HG03196 (cell line): ENCODE data around the gene C4orf54.

Experiments
- ATAC-seq: cut with Tn5 transposase; IDR thresholded peaks from one replicate; pipeline ENCODE4 v1.9.1; 2021; ENCODE audit not compliant: unreplicated experiment

The C4orf54 gene

DNA sequence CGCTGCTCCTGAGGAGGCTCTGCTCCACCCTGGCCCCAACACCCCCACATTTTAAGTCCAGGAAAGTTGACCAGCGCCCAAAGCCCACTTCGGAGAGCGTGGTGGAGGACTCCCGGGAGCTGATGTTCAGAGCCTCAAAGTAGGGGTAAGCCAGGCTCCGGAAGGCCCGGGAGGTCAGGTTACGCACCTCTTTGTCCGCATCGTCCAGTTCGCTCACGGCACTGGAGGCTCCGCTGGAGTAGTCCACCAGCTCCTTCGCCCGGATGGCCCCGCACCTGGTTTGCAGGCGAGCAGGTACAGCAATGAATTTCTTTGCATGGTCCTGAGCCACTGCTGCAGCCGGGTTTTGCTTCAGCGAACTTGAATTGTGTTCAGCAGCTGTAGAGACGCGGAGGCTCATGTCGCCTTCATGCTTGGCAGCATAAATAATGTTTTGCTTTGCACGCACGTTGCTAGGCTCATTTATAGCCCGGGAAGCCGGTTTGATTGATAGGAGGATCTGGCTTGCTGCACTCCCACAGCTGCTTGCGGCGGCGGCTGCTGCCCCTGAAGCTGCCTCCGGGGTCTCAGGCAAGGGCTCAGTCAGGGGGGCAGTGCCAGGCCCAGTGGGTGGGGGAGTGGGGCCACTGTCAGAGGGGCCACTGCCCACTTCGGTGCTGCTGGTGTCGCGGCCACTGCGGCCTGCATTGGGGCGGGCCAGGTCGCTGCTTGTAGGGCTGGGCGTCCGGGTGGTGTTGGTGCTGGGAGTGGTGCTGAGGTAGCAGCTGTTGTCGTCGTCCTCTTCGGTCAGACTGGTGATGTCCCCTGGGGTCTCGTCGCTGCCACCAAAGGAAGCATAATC is 4.8 kb downstream of the C4orf54 start:
- ATAC-seq: no peak

DNA sequence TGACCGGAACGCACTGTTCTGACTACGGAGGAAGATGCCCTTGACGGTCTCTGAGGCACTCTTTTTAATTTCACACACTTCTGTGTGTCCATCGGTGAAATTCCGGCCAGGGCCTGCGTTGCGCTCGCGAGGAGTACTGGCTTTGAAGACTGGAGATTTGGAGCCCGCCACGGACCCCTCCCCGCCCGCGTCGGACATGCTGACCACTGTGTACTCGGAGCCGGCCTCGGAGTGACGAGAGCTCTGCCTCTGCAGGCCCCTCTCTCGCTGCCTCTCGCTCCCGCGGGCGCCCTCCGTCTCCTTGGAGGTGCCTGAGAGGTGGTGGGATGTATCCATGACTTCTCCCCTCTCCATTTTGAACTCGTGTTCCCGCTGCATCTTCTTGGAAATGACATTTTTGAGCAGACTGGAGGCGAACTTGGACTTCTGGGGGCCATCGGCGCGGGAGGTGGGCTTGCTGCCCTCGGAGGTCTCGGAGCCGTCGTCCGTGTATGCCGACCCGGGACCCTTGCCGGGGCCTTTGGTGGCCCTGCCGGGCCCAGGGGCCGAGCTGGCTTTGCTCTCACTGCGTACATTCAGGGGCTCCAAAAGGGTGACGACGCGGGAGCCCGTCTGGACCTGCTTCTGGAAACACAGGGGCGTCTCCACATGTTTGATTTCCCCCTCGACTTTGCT is 5.7 kb downstream of the C4orf54 start:
- no peak for ATAC-seq

DNA sequence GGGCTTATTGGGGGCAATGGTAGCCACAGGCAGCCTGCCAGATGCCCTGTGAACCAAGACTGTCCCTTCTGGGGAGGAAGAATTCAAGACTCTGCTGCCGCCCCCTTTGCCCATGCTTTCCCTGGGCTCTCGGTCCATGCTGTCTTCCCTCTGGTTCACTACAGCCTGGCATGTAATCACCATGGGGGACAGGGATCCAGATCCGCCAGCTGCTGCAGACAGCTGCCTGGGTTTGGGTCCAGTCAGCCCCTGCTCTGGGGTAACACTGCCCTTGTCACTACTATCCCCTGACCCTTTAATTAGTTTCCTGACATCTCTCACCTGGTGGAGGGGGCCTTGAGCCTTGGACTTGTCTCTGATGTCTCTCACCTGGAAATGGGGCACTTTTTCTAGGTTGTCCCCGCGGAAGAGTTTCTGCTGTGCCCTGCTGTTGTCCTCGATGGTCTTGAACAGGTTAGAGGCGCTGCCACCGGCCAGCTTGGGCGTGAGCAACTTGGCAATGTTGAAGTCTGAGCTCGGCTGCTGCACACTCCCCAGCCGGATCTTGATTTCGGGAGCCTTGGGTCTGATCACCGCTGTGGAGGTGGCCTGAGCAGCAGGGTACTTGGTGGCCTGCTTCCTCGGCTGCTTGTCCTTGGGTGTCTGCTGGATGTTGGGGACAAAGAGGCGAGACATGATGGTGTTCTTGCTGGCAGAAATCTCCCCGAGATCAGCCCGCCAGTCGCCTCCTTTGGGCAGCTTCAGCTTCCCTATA is 6.4 kb downstream of the C4orf54 start:
- ATAC-seq: no peak

DNA sequence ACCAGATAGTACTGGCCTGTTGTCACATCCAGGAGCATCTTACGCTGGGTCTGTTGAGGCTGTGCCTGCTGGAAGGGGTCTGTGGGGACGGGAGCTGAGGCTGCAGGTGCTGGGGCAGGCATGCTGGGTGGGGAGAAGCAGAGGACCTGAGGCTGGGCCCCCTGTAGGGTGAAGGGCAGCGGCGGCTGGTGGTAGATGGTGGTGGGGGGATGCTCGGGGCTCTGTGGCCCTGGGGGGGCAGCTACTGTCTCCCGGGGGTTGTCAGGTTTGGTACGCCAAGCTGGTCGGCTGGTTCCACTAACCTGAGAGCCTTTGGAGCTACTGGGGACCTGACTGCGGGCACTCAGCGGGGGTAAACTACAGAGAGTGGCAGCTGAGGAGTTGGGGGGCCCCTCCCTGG is 7.8 kb downstream of the C4orf54 start:
- ATAC-seq: no peak

DNA sequence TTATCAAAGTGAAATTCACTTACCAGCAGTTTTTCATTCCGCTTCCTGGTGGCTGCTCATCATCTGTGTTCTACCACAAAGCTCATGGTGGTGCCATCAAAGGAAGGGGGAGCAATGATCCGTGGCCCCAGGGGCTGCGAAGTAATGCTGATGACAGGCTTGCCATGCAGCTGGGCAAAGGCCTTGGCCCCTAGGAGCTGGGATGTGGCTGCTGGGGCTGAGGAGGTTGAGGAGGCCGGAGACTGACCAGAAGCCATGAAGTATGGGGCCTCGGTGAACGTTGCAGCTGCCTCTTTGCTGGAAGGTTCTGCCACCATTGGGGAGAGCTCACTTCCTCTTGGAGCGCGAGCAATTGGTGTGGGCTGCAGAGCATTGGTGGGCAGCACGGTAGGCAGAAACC is 8.4 kb downstream of the C4orf54 start:
- no peak for ATAC-seq

DNA sequence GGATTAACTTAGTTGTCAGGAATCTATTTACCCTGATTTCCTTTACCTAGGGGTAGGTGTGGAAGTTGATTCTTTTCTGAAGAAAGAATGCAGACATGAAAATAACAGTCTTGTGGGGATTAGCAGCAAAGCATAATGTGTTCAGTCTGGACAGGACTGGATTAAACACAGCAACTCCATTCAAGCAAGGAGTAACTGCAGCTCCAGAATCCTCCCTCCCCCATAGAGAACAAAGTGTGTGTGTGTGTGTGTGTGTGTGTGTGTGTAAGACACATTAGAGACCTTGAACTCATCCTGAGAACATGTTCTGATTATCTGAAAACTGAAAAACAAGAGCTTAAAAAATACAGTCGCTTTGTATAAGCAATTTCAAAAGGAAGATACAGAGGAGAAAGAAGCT is 9.3 kb downstream of the C4orf54 start:
- no peak for ATAC-seq

DNA sequence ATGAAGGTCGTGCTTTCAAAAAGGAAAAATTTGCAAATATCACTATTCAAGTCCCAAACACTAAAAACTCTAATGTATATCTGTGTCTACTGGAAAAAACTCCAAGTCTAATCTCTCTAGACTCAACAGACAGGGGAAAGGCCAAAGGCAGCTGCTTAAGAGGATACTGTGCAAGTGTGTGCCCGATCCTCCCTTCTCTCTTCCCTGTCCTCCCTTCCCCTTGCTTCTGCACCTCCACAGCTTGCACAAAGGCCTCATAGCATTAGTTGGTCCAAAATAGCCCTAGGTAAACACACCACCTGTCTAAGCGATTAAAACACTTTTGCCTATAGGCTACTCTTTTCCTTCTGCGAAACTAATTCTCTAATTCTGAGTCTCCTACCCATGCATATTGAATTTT is 10.6 kb downstream of the C4orf54 start:
- no peak for ATAC-seq

DNA sequence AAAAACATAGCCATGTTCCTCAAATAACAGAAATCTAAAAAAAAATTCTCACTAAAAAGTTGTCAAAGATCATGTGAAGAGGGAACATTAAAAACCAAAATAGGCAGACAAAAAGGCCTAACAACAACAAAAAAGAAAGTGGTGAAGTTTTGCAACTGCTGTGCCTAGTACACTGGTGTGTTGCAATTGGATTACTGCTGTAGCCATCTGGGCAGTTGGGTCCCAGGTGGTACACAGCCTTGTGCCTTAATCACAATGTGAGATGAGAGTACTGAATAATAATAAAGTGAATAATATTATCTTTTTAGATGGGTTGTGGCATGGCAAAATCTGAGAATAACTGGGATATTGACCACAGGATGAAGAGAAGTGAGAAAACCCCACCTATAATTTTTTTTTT is 12.0 kb downstream of the C4orf54 start:
- ATAC-seq: no peak

DNA sequence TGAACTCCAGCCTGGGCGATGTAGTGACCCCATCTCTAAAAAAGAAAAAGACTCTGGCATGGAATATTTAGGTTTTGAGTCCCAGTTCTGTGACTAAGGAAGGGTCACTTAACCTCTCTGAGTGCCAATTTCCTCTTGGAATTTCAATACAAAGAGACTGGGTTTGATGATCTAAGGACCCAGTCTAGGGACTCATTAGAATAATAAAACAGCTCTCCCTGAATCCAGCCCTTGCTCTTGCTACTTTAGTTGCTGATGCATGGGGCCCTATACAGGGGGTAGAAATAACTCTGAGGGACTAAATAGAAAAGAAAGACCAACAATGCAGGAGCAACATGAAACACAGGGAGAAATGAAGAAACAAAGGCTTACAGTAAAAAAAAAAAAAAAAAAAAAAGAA is 12.6 kb downstream of the C4orf54 start:
- no peak for ATAC-seq

DNA sequence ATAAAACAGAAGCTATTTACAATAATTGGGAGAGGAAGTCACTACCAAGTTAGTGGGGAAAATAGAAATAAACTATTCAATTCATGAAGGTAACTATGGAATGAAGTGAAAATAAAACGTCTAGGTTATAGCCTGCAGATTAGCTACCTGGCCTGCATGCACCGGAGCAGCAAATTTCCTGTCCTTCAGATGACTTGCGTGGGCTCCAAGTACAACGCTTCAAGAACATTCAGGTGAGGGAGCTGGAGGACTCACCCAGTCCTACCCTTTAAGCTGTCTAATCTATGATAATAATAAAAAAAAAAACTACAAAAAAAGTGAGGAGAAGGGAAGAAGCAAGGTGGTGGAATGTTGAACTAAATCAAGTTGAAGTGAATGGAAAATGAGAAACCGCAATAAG is 13.2 kb downstream of the C4orf54 start:
- no peak for ATAC-seq

DNA sequence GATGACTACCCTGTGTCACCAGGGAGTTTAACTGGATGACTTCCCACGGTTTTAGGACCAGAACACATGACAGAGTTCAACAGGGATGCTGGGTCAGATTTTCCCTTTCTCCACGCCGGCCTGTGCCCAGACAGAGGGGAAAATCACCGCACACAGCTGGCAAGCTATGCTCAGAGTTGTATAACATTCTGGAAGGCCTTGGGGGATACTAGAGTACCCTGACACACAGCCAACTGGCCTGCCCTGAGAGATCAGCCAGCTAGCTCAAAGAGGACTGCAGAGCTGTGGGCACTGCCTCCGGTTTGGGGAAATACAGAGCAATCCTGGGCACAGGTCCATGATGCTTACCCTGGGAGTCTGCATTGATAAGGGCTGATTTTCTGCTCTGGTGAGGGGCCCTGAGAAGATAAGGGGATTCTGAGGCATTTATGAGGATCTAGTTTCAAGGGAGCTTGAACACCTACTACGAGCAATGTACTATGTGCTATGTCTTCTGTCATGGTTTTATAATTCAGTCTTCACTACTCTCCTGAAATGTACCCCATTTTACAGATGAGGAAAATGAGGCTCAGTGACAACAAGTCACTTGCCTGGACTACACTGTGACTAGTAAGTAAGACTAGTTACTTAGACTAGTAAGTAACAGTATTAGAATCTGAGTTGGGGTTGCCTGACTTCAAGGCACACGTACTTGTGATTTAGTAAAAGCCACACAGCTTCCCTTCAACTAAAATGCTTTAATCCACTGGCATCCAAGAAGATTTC is 14.7 kb downstream of the C4orf54 start:
- no peak for ATAC-seq

DNA sequence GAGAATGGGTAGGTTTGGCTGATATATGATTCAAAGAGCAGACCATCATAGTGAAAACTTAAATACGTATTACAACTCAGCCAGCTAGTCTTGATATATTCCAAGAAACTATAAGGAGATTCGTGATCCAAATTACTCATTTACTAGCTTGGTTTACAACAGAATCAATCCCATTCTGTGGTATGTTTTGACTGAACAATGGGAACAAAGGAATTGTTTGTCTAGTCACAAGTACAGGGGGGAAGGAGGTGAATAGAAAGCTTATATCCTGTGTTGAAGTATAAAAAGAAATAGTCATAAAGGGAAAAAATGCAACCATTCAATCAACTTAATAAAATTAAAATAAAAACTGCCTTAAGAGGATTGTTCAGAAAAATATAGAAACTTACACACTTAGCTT is 17.0 kb downstream of the C4orf54 start:
- no peak for ATAC-seq

DNA sequence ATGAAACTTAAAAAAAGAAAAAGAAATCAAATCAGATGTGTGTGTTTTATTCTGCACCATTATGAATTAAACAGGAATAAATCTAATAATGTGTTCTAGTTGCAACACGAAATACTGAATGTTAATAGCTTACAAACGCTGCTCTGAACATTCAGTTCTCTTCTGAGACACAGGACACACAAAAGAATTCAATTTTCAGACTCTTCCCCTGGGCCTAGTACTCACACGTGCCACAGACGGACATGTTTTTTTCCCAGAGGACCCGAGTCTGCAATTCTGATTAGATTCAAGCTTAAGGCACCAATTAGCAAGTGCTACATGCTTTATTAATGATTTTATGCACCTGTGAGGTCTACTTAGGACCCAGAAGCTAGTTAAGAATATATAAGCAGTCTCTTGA is 20.5 kb downstream of the C4orf54 start:
- ATAC-seq: no peak

DNA sequence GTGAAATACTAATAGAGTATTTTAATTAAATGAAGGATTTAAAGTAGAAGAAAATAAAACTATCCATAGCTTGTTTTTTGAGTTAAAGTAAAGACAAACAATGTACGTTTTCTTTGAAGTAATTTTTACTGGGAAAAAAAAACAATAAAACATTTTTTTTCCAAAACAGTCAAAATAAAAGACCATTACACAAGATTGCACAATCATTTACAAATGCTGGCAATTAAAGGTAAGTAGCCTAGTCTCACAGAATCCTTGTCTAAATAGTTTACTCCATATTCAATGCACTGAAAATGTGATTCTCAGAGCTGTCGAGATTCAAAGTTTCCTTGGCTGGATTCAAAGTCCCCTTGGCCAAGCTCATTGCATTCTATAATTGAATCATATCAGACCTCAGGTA is 21.2 kb downstream of the C4orf54 start:
- ATAC-seq: no peak

DNA sequence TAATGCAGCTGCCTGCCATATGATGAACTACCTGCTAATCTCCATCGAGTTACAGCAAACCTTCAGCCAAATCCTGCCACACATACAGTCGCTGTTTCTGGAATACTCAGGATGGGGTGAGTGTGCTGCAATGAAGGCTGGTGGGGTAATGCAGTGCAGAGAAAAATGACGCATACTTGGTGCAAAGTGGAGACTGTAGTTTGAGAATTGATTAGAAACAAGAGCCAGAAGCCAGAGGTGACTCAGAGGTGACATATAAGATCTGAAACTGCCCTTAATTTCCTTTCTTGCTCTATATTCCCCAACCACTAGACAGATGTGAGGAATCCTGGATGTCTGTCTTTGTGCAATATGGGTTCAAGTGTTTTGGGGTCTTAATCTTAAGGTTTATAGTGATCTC is 22.0 kb downstream of the C4orf54 start:
- ATAC-seq: no peak

DNA sequence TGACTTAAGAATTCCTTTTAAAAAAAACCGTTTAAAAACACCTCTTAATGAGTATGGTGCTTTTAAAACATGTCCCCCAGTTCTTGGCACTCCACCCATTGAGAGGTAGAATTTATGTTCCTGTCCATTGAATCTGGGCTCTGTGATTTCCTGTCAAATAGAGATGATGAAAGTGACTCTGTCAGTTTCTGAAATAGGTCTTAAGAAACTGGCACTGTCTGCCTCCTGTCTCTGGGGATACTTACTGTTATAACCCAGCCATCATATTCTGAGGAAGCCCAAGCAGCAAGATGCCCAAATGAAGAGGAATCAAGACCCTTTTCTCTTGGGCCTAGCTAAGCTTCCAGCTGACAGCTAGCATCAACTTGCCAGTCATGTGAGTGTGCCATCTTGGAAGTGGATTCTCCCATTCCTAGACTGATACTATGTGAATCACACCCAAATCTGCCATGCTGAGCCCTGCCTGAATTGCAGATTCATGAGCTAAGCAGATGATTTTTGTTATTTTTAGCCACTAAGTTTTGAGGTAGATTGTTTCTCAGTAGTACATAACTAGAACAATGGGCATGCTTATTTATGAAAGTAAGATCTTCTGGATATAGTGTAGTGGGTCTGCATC is 22.8 kb downstream of the C4orf54 start:
- ATAC-seq: no peak

DNA sequence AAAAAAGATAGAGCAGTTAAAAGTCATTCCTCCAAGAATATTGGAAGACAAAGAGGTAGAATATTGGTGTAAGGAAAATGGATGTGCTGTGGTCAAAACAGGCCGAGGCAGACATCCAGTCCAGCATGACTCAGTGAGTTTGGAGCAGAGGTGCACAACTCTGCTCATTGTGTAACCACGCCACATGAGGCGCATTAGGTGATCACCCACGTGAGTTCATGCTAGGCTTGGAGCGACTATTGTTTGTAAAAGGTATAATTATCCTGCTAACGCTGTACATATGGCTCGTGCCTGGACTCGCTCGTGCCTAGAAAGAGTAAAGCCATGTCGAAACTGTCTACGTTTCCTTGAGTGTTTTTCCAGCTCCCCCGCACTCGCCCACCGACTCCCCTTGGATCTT is 23.9 kb downstream of the C4orf54 start:
- ATAC-seq: no peak

DNA sequence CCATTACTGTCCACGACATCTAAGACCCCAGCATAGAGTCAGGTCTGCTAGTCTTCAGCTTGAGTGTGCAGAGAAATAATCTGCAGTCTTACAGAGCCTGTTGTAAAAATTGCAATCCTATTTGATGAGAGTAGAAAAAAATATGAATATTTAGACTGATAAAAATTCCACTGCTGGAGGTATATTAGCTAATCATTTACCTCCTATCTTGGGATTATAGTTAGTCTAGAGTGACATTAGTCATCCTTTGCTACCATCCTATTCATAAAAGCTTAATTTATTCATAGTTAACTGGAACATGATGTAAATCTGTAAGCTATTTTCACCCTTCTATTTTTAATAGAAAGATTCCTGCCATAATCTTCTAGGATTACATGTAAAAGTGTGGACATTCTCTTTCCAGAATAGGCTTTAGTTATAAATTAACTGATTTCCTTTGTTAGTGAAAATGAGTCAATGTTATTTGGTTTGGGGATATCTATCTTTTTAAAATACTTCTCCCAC is 26.7 kb downstream of the C4orf54 start:
- ATAC-seq: no peak

DNA sequence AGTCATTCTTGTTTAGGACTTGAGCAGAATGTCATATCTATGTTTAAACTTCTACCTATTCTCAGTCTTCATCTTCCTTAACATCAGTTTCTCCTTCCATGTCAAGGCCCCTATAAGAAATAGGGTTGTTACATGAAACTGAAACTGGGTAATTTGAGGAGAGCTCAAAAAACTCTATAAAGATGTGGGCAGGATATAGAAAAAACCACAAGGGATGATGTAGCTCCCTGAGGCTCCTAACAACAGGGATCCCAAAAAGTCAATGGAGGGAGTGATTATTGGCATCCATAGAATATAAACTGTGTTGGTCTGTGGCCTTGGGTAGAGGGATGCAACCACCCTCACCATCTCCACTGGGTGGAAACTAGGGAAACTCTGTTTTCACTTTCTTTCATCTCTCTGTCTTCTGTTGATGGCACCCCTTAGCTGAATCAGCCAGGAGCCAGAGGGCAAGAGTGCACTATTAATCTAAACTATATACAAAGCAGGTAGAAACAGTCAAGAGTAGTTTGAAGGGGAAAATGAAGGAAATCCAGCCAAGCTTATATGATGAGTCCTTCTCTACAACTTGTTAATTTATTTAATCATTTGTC is 27.6 kb downstream of the C4orf54 start:
- ATAC-seq: no peak

DNA sequence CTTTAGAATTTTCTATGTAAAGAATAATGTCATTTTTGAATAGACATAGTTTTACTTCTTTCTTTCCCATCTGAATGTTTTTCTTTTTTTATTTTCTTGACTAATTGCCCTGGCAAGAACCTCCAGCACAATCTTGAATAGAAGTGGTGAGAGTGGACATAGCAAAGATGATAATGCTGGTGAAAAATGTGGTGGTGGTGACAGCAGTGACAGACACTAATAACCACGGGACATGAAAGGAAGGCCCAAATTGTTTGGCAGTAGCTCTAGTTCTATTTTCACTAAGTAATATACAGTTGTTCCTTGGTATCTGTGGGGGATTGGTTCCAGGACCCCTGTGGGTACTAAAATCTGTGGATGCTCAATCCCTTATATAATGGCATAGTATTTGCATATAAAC is 29.6 kb downstream of the C4orf54 start:
- ATAC-seq: no peak
